Fibroblast of skin of back (primary cell): ENCODE measurements around the gene SLC9A6. TPM values are rescaled to one million over a fixed set of nuclear protein-coding genes. Genes with fewer than 3 reads are reported as not detected.
A peak's percentile ranks its signal among the peaks of the same experiment; 100 is the strongest.

Experiments used
- DNase-seq: peaks from one replicate; pipeline ENCODE4 v3.0.0-alpha.2; 2013
- polyA plus RNA-seq, 2 experiments: library from polyadenylated mRNA; unstranded; fragments of 120-200 nt; gene quantifications; one replicate each; pipeline ENCODE4 v1.2.1, GENCODE V29; 2013; ENCODE audit not compliant: insufficient read length in 2 of 2

Gene SLC9A6
- polyA plus RNA-seq (2013, experiment 1 of 2; ENCODE audit: insufficient read length), result 11.7 TPM
- polyA plus RNA-seq (2013, experiment 2 of 2; ENCODE audit: insufficient read length), result 10.4 TPM

DNA sequence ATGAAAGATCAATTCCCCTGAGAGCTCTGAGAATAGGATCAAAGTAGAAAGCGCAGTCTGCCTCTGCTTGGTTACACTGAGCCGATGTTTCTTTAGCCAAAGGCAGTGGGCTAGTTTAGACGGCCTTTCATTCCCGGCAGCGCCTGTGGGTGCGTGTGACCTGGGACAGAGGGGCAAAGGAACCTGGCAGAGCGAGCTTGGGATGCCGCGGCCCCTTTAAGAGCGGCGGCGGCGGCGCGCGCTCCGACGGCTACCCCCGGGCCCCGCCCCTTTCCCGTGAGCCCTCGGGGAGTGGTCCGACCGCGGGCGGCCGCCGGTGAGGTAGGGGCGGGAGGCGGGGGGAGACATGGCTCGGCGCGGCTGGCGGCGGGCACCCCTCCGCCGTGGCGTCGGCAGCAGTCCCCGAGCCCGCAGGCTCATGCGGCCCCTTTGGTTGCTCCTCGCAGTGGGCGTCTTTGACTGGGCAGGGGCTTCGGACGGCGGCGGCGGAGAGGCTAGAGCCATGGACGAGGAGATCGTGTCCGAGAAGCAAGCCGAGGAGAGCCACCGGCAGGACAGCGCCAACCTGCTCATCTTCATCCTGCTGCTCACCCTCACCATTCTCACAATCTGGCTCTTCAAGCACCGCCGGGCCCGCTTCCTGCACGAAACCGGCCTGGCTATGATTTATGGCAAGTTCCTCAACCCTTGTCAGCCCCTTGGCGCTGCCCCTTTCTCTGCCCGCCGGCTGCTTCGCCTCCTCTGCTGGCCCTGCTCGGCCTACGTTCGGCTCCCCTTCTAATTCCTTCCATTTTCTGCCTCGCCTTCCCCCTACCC lies at the start of gene SLC9A6:
Gene SLC9A6, plus strand, starts transcription at position 279 of the 816 bp plus-strand sequence. Its CDS starts 224 bp downstream, at position 503.
- DNase-seq, result peak; percentile 56

DNA sequence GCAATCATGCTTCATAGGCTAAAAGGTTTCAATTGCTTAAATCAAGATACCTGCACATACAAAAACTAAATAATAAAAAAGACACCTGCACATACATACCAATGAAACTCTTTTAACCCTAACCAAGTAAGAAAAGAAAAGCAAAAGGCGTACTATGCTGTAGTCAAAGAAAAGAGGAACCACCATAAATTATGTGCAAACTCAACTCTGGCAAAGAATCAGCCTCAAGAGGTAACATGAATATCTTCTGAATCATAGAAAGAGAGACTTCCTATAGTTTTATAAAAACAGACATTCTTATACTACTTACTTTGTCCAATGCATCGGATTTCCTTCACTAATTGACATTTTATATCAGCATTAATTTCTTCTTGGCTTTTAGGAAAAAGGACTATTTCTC lies 40.7 kb upstream of the SLC9A6 start:
- no peak for DNase-seq

DNA sequence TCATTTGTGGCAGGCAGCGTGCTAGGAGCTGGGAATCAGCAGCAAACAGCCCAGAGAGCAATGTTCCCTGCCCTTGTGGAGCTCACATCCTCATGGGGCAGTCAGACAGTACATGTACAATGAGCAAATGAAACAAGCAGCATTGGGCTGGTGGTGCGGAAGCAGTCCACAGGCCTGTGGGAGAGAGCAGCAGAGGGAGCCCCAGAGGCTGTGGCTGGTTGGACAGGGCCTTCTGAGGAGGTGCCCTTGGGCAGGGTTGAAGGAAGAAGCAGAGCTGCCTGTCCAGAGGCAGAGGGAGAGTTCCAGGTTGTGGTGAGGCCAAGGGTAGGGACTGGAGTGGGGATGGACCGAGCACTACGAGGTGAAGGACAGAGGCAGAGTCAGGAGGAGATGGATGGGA lies 33.9 kb upstream of the SLC9A6 start:
- DNase-seq, result no peak

DNA sequence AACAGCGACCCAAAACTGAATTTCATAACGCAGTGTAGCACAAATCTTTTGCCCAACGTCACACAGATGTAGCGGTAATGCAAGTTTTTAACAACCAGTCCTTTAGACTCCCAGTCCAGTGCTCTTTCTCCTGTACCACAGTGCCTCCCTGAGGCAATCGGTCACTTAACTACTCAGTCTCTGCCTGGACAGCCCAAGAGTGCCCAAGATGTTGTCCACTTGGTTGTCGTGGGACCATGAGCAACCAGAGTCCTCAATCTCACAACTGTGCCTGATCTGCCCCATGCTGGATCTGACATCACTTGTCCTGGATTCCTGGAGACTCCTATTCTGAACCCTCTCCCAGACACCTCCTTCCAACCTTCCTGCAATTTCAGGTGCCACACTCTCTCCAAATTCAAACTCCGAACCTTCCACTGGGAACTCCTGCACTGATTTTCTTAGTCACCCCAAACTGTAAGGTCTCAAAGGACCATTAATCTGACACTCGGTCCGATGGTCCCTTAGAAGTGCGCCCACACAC lies 12.1 kb upstream of the SLC9A6 start:
- peak; percentile 26 for DNase-seq

DNA sequence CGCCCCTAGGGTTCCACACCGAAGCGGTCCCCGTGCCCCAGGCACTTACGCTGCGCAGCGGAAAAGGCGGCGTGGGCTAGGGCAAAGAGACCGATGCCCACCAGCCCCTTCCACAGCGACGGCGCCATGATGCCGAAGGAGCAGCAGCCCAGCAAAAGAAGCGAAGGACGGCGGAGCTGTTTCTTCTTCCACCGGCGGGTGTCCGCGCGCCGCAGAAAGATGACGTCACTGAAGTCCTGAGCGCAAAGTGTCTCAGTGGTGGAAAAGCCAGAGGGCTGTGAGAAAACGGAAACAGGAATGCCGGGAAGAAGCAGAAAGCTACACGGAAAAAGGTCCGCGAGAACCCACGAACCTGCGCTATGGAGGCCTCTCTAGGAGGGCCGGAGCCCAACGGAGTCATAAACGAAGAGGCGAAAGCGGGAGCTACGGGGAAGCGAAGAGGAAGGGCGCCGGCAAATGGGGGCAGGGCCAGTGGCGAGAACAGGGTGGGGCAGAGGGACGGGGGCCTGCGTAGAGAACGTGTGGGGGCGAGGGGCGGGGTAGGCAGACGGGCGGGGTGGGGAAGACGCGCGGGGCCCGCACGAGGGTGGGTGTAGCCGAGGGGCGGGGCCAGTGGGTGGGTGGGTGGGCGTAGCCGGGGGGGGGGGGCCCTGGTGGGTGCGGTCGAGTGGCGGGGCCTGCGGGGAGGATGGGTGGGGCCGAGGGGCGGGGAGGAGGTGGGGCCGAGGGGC lies 11.5 kb upstream of the SLC9A6 start, which contains the start of gene MMGT1:
Gene MMGT1, minus strand, starts transcription at position 441 of the 731 bp plus-strand sequence. Its CDS starts 313 bp downstream, at position 128.
- peak; percentile 84 for DNase-seq

DNA sequence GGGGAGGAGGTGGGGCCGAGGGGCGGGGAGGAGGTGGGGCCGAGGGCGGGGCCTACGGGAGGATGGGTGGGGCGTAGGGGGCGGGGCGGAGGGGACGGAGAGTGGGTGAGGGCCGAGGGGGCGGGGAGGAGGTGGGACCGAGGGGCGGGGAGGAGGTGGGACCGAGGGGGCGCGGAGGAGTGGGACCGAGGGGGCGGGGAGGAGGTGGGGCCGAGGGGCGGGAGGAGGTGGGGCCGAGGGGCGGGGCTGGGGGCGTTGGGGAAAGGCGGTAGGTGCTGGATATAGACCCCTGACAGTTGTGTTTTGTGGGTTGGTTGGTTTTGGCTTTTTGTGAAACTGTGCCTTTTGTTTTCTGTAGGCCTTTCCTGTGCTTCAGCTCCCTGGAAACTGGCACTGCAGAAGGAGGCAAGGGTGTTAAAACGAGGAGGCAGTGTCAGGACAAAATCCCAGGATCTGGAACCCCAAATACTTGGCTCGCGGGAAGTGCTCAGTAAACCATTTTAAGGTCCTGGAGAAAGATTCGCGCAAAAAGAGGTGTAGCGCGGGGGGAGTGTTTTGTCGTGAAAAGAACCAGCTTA lies 10.9 kb upstream of the SLC9A6 start:
- DNase-seq, result peak; percentile 59

DNA sequence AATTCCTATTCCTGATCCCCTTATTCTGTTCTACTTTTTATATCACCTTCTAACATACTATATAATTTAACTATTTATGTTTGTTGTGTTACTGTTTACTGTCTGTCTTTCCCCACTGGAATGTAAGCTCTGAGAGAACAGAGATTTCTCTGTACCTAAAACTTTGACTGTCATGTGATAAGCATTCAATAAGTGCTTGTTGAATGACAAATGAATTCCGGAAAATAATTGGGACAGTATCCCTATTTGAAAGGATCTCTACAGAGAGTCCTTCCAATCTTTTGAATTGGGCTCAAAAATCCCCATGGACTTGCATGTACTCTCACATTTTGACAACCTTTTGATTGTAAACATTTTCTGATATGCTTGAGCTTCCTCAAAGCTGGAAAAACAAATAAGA lies 9.8 kb upstream of the SLC9A6 start:
- DNase-seq, result no peak

DNA sequence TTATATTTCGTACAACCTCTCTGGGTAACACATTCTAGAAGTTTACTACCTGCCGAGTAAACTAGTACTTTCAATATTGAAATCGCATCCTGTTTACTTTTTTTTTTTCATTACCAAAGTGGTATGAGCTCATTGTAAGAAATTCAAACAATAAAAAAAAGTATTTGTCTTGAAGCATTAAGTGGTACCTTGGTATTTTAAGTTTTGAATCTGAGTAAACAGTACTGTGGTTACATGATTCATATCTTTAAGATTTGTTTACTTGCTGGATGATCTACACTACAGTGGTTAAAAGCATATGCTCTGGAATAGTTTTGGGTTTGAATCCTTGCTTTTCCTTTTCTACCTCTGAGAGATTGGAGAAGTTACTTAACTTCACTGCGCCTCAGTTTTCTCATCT lies 7.6 kb upstream of the SLC9A6 start:
- peak; percentile 40 for DNase-seq

DNA sequence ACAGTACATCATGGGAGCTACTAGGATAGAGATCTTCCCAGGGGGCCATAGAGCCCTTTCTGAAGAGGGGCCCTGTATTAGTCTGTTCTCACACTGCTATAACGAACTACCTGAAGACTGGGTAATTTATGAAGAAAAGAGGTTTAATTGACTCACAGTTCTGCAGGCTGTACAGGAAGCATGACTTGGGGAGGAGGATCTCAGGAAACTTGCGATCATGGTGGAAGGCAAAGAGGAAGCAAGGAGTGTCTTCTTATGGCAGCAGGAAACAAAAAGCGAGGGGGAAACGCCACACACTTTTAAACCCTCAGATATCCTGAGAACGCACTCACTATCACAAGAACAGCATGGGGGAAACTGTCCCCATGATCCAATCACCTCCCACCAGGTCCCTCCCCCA lies 4.2 kb upstream of the SLC9A6 start:
- no peak for DNase-seq

DNA sequence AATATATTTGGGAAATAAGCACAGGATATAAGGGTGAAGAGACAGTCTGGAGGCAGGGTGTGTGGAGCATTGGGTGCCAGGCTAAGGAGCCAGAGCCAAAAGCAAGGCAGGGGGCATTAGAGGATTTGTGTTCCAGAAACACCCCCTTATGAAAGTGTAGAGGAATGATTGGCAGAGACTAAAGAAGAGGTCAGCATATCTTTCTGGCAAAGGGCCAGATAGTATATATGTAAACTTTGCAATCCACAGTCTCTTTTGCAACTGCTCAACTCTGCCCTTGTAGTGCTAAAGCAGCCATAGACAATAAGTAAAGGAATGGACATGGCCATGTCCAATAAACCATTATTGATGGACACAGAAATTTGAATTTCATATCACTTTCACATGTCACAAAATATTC lies 3.6 kb upstream of the SLC9A6 start:
- no peak for DNase-seq

DNA sequence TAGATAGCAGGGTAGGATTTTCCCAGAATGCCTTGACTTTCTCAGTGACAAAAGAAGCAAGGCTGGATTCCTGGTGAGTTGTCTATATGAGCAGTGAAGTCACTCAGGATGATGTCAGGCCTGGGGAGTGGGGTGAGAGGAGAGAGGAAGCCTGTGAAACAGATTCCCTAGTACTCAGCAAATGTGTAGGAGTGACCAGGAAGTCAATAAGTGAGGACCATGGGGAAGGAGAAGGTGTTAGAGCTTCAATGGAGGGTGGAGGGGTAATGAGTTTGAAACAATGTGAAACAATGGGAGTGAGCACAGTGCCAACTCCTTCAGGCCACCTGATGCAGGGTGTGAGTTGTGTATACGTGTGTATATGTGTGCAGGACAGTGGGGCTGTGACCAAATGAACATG lies 2.4 kb upstream of the SLC9A6 start:
- peak; percentile 3 for DNase-seq

DNA sequence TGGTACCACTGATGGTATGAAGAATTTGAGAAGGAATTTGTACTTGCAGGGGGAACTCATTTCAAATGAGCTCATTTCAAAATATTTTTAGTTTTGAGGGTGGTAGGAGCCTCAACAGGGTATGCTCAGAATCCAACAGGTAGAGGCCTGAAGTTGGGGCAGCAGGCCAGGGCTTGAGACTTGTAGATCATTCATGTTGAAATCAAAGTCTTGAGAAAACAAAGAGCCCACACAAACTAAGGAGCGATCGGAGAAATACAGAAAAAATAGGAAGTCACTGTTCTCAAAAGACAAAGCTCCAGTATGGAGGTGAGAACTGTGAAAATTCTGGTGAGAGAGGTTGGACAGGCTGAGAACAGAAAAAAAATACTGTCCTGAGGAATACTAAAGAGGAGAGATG lies 979 bp upstream of the SLC9A6 start:
- no peak for DNase-seq

DNA sequence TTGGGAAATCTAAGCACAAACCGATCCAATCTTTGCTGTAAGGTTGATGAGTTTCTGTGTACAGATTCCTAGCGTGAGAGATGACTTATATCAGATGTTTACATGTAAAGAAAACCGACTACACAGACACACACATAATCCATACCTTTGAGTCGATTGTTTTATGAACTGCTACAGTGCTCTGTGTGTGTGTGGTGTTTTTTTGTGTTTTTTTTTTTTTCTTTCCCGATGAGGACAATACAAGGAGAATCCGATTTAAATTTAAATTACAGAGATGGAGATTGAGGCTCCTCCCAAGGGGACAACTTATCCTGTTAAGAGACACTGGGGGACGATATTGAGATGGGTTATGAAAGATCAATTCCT lies 461 bp upstream of the SLC9A6 start:
- no peak for DNase-seq

DNA sequence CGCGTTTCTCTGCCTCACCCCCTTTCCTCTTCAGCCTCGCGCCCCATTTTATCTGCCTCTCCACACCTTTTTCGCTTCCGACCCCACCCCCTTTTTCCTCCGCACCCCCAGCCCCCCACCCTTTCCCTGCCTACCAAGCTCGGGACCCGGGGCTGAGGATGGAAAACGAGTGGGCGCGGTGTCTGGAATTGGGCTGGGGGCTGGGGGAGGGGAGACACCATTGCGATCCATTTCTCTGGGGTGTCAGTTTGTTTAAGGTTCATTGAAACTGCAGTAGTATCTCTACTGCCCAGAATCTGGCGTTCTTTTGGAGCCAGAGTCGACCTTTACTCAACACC lies 707 bp downstream of the SLC9A6 start:
- no peak for DNase-seq

DNA sequence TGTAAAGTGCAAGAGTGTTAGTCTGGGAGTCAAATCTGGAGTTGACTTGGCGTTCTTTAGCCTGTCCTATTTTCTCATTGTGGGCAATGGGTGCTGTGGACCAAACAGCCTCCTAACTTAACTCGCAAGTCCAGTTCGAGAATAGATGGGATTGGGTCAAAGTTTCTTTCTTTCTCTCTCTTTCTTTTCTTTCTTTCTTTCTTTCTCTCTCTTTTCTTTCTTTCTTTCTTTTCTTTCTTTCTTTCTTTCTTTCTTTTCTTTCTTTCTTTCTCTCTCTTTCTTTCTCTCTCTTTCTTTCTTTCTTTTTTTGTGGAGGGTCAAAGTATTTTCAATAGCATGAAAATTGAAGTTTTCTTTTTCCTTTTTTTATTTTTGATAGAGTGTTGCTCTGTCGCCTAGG lies 3.0 kb downstream of the SLC9A6 start:
- no peak for DNase-seq

DNA sequence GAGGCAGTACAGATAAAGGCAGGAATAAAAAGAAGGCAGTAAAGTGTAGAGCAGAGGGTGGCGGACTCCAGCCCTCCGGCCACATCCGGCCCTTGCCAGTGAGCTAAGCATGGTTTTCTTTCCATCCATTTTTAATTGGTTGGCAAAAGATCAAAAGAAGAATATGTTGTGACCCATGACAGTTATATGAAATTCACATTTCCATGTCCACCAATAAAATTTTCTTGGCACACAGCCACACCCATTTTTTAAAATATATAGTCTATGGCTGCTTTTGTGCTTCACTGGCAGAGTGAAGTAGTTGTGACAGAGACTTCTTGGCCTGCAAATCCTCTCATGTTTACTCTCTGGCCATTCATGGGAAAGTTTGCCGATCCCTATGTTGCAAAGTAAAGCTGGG lies 29.8 kb downstream of the SLC9A6 start:
- DNase-seq, result no peak

DNA sequence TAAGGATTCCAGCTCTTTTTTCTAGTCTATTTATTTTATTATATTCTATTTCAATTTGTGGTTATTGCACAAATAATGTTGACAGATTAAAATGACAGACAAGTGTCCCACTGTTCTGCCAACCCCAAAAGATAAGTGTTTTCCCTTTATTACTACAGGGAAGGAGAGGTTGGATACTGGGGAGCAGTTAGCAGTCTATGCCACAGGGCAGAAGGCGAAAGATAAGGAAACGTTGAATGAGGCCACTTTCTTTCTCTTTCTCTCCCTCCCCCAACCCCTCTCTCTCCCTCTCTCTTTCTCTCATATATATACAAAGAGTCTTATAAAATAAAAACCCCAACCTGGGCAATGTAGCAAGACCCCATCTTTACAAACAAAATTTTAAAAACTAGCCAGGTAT lies 31.6 kb downstream of the SLC9A6 start:
- no peak for DNase-seq

DNA sequence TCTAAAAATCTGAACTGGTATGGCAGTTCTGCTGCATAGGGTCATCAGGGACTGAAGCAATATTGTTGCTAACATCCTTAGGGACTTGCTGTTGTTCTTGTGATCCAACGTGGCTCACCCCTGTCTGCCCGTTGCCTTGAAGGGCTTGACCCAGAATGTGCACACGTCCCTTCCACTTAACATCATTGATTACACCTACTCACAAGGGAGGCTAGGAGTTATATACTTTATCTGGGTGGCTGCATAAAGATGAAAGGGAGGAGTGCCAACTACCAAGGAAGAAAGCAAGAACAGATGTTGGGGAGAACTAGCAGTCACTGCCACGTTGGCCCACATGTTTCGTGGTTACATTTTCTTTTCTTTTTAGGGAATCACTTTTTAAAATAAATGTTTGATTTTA lies 34.0 kb downstream of the SLC9A6 start:
- DNase-seq, result no peak

DNA sequence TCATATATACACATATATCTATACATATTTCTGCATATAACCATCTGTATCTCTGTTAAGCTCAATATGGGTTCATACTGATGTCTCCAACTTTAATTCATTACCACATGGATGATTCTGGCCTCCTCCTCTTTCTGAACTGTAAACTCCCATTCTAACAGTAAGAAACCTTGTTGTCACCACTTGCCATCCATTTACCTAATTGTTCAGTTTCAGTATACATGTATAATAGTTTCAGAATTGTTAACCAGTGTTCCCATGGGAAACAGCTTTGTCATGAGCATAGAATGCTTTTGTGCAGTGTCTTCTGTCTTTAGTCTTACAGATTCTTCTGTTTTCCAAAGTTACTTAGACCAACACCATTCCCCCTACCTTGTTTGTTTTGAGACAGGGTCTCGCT lies 35.9 kb downstream of the SLC9A6 start:
- DNase-seq, result no peak

DNA sequence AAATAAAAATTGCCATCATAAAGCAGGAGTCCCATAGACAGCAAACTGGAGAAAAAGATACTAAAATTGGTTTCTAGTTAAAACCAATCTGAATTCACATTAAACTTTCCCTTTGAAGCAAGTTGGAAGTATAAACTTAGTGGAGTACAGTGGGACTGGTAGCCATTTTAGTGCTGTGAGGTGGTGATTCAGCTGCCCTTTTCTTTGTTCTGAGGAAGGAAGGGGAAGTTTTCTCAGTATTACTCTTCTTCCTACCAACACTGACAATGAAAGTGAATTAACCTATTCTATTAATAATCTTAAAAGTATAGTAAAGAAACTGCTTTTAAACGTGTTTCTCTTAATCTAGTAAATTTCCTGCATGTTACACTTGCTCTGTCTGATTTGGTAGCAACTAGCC lies 36.7 kb downstream of the SLC9A6 start:
- no peak for DNase-seq

DNA sequence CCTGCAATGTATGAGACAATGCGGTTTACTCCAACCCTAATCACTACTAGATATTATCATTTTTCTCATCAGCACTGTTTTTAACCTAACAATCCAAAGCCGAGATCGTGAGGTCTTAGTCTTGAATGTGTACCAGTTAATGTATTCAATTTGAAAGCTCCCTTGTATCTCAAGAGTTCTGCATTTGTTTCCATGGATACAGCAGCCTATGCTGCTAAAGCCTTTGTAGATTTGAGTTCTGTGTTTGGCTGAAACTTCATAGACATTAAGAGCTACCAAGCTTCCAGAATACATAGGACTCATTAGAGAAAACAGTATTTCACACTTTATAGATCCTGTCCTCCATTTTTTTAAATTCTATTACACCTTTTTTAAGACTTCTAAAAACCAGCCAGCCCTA lies 39.9 kb downstream of the SLC9A6 start:
- DNase-seq, result no peak

DNA sequence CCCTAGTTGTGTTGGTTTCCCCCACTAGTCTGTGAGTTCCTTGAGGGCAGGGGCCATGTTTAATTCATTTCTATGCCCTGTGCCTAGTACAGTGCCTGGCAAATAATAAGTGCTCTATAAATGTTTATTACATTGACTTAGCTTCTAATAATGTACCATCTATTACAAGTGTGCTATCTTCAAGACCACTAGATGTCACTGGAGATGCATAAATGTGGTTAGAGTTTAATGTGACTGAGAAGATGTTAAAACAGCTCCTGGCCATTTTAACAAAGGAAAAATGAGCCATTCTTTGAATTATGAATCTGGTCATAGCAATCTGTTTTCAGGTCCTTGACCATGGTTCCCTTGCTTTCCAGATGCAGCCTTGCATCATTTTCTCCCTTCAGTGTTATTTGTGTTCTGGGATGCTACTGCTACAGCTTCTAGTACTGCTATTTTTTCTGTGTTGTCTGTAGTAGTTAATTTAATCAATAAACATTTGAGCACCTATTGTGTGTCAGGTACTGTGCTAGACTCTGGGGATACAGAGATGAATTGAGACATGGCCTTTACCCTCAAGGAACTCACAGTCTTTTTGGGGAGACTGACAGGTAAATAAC lies 43.2 kb downstream of the SLC9A6 start:
- peak; percentile 69 for DNase-seq

DNA sequence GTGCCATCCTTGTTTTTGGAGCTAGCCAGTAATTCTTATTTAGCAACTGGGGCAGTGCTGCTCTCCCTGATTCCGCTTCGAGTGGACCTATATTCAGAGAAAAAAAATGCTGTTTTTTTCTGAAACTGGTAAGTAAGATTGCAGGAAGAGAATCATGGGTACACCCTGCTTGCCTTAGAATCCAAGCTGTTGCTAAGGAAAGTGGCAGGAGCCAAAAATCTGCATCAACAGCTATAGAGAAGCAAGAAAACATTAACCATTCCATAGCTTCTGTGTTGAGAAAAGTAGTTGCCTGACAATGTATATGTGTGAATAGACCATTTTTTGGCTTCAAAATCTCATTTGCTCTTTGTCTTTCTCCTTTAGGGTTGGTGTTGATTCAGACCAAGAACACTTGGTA lies 44.5 kb downstream of the SLC9A6 start:
- no peak for DNase-seq
